ENCODE results near the gene HES1. TPM values are rescaled to one million over a fixed set of nuclear protein-coding genes. Genes with fewer than 3 reads are reported as not detected.

Gene HES1
- total RNA-seq, 4 donors from 2014 or later, result 89.9 to 196 (median 104) TPM

GRCh38 chr3:194176274-194176991 is 40.5 kb downstream of the HES1 start:
- Histone ChIP-seq H3K4me1 (no peaks in the 10 kb centered on the region), H3K4me3 (no peak overlapping the region), H3K27me3 (no peaks in the 10 kb centered on the region), H3K36me3 (no peaks in the 10 kb centered on the region), H3K27ac (no peak overlapping the region), H3K9me3 (no peaks in the 10 kb centered on the region)
- 67 to 75% methylated on average over 10 to 18 of the region's 18 CpGs for WGBS, 2 donors (ENCODE audit: low coverage in 1 of 2)
- TF ChIP-seq POLR2A (IDR thresholded peaks at IDR 0.05), result no peak
- no peak for TF ChIP-seq EP300 (IDR thresholded peaks at IDR 0.05; ENCODE audit: low read depth)
- no peak for TF ChIP-seq CTCF (IDR thresholded peaks at IDR 0.05)
- TF ChIP-seq POLR2AphosphoS5 (IDR thresholded peaks at IDR 0.05), result no peak
- in situ Hi-C loops (cut with MboI; ENCODE audit: low pct_ligation_motif_present in 1 of 4, low pct_unique_long_range_greater_than_20kb in 1 of 4, low sequenced_read_pairs in 3 of 4), result no loop called here
- no peak for DNase-seq
- intact Hi-C loops (cut with DNase I; ENCODE audit: low total_unique reads), result no loop called here

GRCh38 chr3:194177141-194177540 is 41.2 kb downstream of the HES1 start:
- intact Hi-C loops (cut with DNase I; ENCODE audit: low total_unique reads) (no loop called here), in situ Hi-C loops (cut with MboI; ENCODE audit: low pct_ligation_motif_present in 1 of 4, low pct_unique_long_range_greater_than_20kb in 1 of 4, low sequenced_read_pairs in 3 of 4) (no loop called here)
- 71 to 75% methylated on average over 5 of the region's 5 CpGs for WGBS, 2 donors (ENCODE audit: low coverage in 1 of 2)
- Histone ChIP-seq H3K4me3 (no peak overlapping the region), H3K27ac (no peak overlapping the region), H3K36me3 (no peaks in the 10 kb centered on the region), H3K4me1 (no peaks in the 10 kb centered on the region), H3K27me3 (no peaks in the 10 kb centered on the region), H3K9me3 (no peaks in the 10 kb centered on the region)
- TF ChIP-seq CTCF (IDR thresholded peaks at IDR 0.05) (no peak), EP300 (IDR thresholded peaks at IDR 0.05; ENCODE audit: low read depth) (no peak), POLR2AphosphoS5 (IDR thresholded peaks at IDR 0.05) (no peak), POLR2A (IDR thresholded peaks at IDR 0.05) (no peak)
- no peak for DNase-seq

- no peak overlapping the region for H3K27ac ChIP-seq
- WGBS, 2 donors (ENCODE audit: low coverage in 1 of 2), result 73 to 81% methylated on average over 4 of the region's 4 CpGs
- no peaks in the 10 kb centered on the region for H3K4me1 ChIP-seq
- no peaks in the 10 kb centered on the region for H3K27me3 ChIP-seq
- no peak for DNase-seq
- TF ChIP-seq POLR2A (IDR thresholded peaks at IDR 0.05) (no peak), CTCF (IDR thresholded peaks at IDR 0.05) (no peak), EP300 (IDR thresholded peaks at IDR 0.05; ENCODE audit: low read depth) (no peak), POLR2AphosphoS5 (IDR thresholded peaks at IDR 0.05) (no peak)
- no peaks in the 10 kb centered on the region for H3K9me3 ChIP-seq
- in situ Hi-C loops (cut with MboI; ENCODE audit: low pct_ligation_motif_present in 1 of 4, low pct_unique_long_range_greater_than_20kb in 1 of 4, low sequenced_read_pairs in 3 of 4) (no loop called here), intact Hi-C loops (cut with DNase I; ENCODE audit: low total_unique reads) (no loop called here)
- no peak overlapping the region for H3K4me3 ChIP-seq
- no peaks in the 10 kb centered on the region for H3K36me3 ChIP-seq
These were observed 42.2 kb downstream of the HES1 start for GRCh38 chr3:194178128-194178527.

GRCh38 chr3:194178669-194179068 is 42.7 kb downstream of the HES1 start:
- H3K27ac ChIP-seq, result no peak overlapping the region
- no peak for DNase-seq
- no peaks in the 10 kb centered on the region for H3K27me3 ChIP-seq
- H3K9me3 ChIP-seq, result no peaks in the 10 kb centered on the region
- H3K4me1 ChIP-seq, result peaks cover 0 to 2% (median 0%) of the 10 kb centered on the region in 4 donors
- 27 to 40% methylated on average over 2 to 6 of the region's 6 CpGs for WGBS, 2 donors (ENCODE audit: low coverage in 1 of 2)
- intact Hi-C loops (cut with DNase I; ENCODE audit: low total_unique reads) (no loop called here), in situ Hi-C loops (cut with MboI; ENCODE audit: low pct_ligation_motif_present in 1 of 4, low pct_unique_long_range_greater_than_20kb in 1 of 4, low sequenced_read_pairs in 3 of 4) (no loop called here)
- TF ChIP-seq POLR2AphosphoS5 (IDR thresholded peaks at IDR 0.05), result no peak
- no peaks in the 10 kb centered on the region for H3K36me3 ChIP-seq
- no peak overlapping the region for H3K4me3 ChIP-seq

- Histone ChIP-seq H3K9me3 (no peaks in the 10 kb centered on the region), H3K4me1 (peaks cover 0 to 12% (median 0%) of the 10 kb centered on the region in 4 donors), H3K27me3 (no peaks in the 10 kb centered on the region), H3K4me3 (no peak overlapping the region), H3K27ac (no peak overlapping the region), H3K36me3 (no peaks in the 10 kb centered on the region)
- no peak for TF ChIP-seq POLR2AphosphoS5 (IDR thresholded peaks at IDR 0.05)
- no peak for TF ChIP-seq EP300 (IDR thresholded peaks at IDR 0.05; ENCODE audit: low read depth)
- no peak for TF ChIP-seq CTCF (IDR thresholded peaks at IDR 0.05)
- TF ChIP-seq POLR2A (IDR thresholded peaks at IDR 0.05), result no peak
- WGBS, 2 donors (ENCODE audit: low coverage in 1 of 2), result 85 to 91% methylated on average over 2 to 5 of the region's 5 CpGs
- DNase-seq, result no peak
- in situ Hi-C loops (cut with MboI; ENCODE audit: low pct_ligation_motif_present in 1 of 4, low pct_unique_long_range_greater_than_20kb in 1 of 4, low sequenced_read_pairs in 3 of 4) (no loop called here), intact Hi-C loops (cut with DNase I; ENCODE audit: low total_unique reads) (no loop called here)
These were observed 44.6 kb downstream of the HES1 start for GRCh38 chr3:194180570-194180969.
